ENCODE results near the gene NELFB. TPM values are rescaled to one million over a fixed set of nuclear protein-coding genes. Genes with fewer than 3 reads are reported as not detected.

NELFB gene
- total RNA-seq, 1 donor from 2014 or later, result 47.7 TPM

GRCh38 chr9:137317021-137317717, 62.0 kb downstream of the NELFB start:
- no peak overlapping the region for H3K4me3 ChIP-seq (ENCODE audit: low read depth, low read length)
- no peak for TF ChIP-seq CTCF (conservative IDR thresholded peaks at IDR 0.05; ENCODE audit: low read depth, low read length)
- DNase-seq (ENCODE audit: low read depth), result no peak

- no peak for DNase-seq (ENCODE audit: low read depth)
- no peak for TF ChIP-seq CTCF (conservative IDR thresholded peaks at IDR 0.05; ENCODE audit: low read depth, low read length)
- no peak overlapping the region for H3K4me3 ChIP-seq (ENCODE audit: low read depth, low read length)
Observed at GRCh38 chr9:137317718-137318511, 62.8 kb downstream of the NELFB start.

- TF ChIP-seq CTCF (conservative IDR thresholded peaks at IDR 0.05; ENCODE audit: low read depth, low read length), result no peak
- no peak overlapping the region for H3K4me3 ChIP-seq (ENCODE audit: low read depth, low read length)
Observed at GRCh38 chr9:137318602-137319001, 63.5 kb downstream of the NELFB start.

GRCh38 chr9:137319011-137319738, 64.0 kb downstream of the NELFB start:
- H3K4me3 ChIP-seq (ENCODE audit: low read depth, low read length), result no peak overlapping the region
- TF ChIP-seq CTCF (conservative IDR thresholded peaks at IDR 0.05; ENCODE audit: low read depth, low read length), result no peak
- DNase-seq (ENCODE audit: low read depth), result no peak

More at GRCh38 chr9:137318602-137319001, 63.5 kb downstream of the NELFB start:
- DNase-seq (ENCODE audit: low read depth), result no peak

- no peak for TF ChIP-seq CTCF (conservative IDR thresholded peaks at IDR 0.05; ENCODE audit: low read depth, low read length)
- no peak for DNase-seq (ENCODE audit: low read depth)
- no peak overlapping the region for H3K4me3 ChIP-seq (ENCODE audit: low read depth, low read length)
Observed at GRCh38 chr9:137319739-137320551, 64.8 kb downstream of the NELFB start.
